DND-41 (cell line): ENCODE data around the gene CSRP3.
"Not testable (repeated sequence)": the region's sequence is repeated elsewhere in the genome, so short reads cannot be mapped to it uniquely, and the experiment has no call there.

Source experiments
- ATAC-seq: fragments of 200-7000 bp; cut with Tn5 transposase; 3 replicates; pipeline ENCODE4 v1.9.1; 2021; ENCODE audit warnings: low read depth; ENCODE audit not compliant: insufficient read depth
- DNase-seq: peaks from one replicate; pipeline ENCODE4 v3.0.0-alpha.2; 2020
- H2AFZ ChIP-seq: 2 replicates; pipeline ENCODE4 v1.6.0; 2012; ENCODE audit warnings: low read depth, low read length
- H3K27ac ChIP-seq: 2 replicates; pipeline ENCODE4 v1.5.1; 2012; ENCODE audit warnings: low read length, inconsistent platforms
- H3K27me3 ChIP-seq: fragments of 200-600 bp; sonication (generic); 2 replicates; pipeline ENCODE4 v1.6.0; 2012; ENCODE audit warnings: low read length, mild to moderate bottlenecking, inconsistent platforms; ENCODE audit not compliant: insufficient read depth, poor library complexity
- H3K36me3 ChIP-seq: 2 replicates; pipeline ENCODE4 v1.5.1; 2012; ENCODE audit warnings: low read length, inconsistent platforms; ENCODE audit not compliant: insufficient read depth
- H3K4me1 ChIP-seq: 2 replicates; pipeline ENCODE4 v1.5.1; 2012; ENCODE audit warnings: mild to moderate bottlenecking, low read length; ENCODE audit not compliant: insufficient read depth
- H3K4me2 ChIP-seq: 2 replicates; pipeline ENCODE4 v1.6.0; 2012; ENCODE audit warnings: mild to moderate bottlenecking, moderate library complexity, low read length, inconsistent platforms; ENCODE audit not compliant: insufficient read depth
- H3K4me3 ChIP-seq, 2 experiments: fragments of 200-600 bp in 1 of 2; shearing (Covaris generic) in 1 of 2; 2 replicates each; pipeline ENCODE4 v1.5.1; 2012 to 2016; ENCODE audit warnings: inconsistent platforms in 2 of 2, low read length in 2 of 2, mild to moderate bottlenecking in 2 of 2, low read depth in 1 of 2, moderate library complexity in 1 of 2
- H3K79me2 ChIP-seq: 2 replicates; pipeline ENCODE4 v1.6.0; 2012; ENCODE audit warnings: low read length, inconsistent platforms; ENCODE audit not compliant: insufficient read depth
- H3K9ac ChIP-seq: 2 replicates; pipeline ENCODE4 v1.6.0; 2012; ENCODE audit warnings: low read depth, mild to moderate bottlenecking, inconsistent platforms, low read length, moderate library complexity
- H3K9me3 ChIP-seq: 2 replicates; pipeline ENCODE4 v1.5.1; 2012; ENCODE audit warnings: low read length, moderate library complexity, mild to moderate bottlenecking, inconsistent platforms; ENCODE audit not compliant: insufficient read depth, severe bottlenecking
- H4K20me1 ChIP-seq: 2 replicates; pipeline ENCODE4 v1.6.0; 2012; ENCODE audit warnings: low read length; ENCODE audit not compliant: insufficient read depth
- CTCF ChIP-seq: IDR thresholded peaks from 2 replicates; pipeline ENCODE4 v1.5.1; 2012; ENCODE audit warnings: borderline replicate concordance, low read length, moderate library complexity, mild to moderate bottlenecking; ENCODE audit not compliant: poor library complexity, severe bottlenecking; ENCODE audit errors: extremely low read depth
- EZH2 ChIP-seq: IDR thresholded peaks from 3 replicates; pipeline ENCODE4 v1.6.1; 2012; ENCODE audit warnings: borderline replicate concordance, low read depth, mild to moderate bottlenecking, moderate library complexity, low read length, inconsistent platforms; ENCODE audit not compliant: severe bottlenecking

Gene CSRP3

GRCh38 chr11:19160847-19161246, 40.9 kb downstream of the CSRP3 start:
- Histone ChIP-seq H3K36me3 (peaks cover 47% of the 10 kb centered on the region), H3K27me3 (no peaks in the 10 kb centered on the region), H3K27ac (no peak overlapping the region), H2AFZ (no peak overlapping the region), H3K9ac (no peak overlapping the region), H3K79me2 (no peaks in the 10 kb centered on the region), H3K4me3 (no peak overlapping the region), H4K20me1 (no peaks in the 10 kb centered on the region), H3K4me2 (no peak overlapping the region), H3K4me1 (no peaks in the 10 kb centered on the region), H3K9me3 (no peaks in the 10 kb centered on the region)
- TF ChIP-seq EZH2 (no peak), CTCF (no peak)
- DNase-seq (no peak), ATAC-seq (no peak)

- no peak overlapping the region for H3K9ac ChIP-seq
- no peaks in the 10 kb centered on the region for H3K79me2 ChIP-seq
- H2AFZ ChIP-seq: no peak overlapping the region
- H3K27me3 ChIP-seq: no peaks in the 10 kb centered on the region
- H3K27ac ChIP-seq: no peak overlapping the region
- no peaks in the 10 kb centered on the region for H3K9me3 ChIP-seq
- no peaks in the 10 kb centered on the region for H4K20me1 ChIP-seq
- no peak for TF ChIP-seq CTCF
- no peak for TF ChIP-seq EZH2
- H3K4me2 ChIP-seq: no peak overlapping the region
- H3K4me1 ChIP-seq: no peaks in the 10 kb centered on the region
- ATAC-seq: no peak
- no peak overlapping the region for H3K4me3 ChIP-seq
- H3K36me3 ChIP-seq: peaks cover 69% of the 10 kb centered on the region
- DNase-seq: no peak
Measured at GRCh38 chr11:19156892-19157291, 44.9 kb downstream of the CSRP3 start.

- no peak for TF ChIP-seq CTCF
- TF ChIP-seq EZH2: no peak
- H3K36me3 ChIP-seq: peaks cover 34% of the 10 kb centered on the region; the same call in 1 of the 2 replicates
- ATAC-seq (no peak), DNase-seq (no peak)
- H3K4me1 ChIP-seq: no peaks in the 10 kb centered on the region
- no peak overlapping the region for H3K4me3 ChIP-seq
- no peak overlapping the region for H3K4me2 ChIP-seq
- H2AFZ ChIP-seq: no peak overlapping the region
- H3K9ac ChIP-seq: no peak overlapping the region
- no peaks in the 10 kb centered on the region for H3K79me2 ChIP-seq
- no peak overlapping the region for H3K27ac ChIP-seq
- H4K20me1 ChIP-seq: no peaks in the 10 kb centered on the region
- no peaks in the 10 kb centered on the region for H3K27me3 ChIP-seq
- no peaks in the 10 kb centered on the region for H3K9me3 ChIP-seq
Measured at GRCh38 chr11:19145319-19145718, 56.5 kb downstream of the CSRP3 start.

GRCh38 chr11:19136884-19137283, 64.9 kb downstream of the CSRP3 start:
- H3K27ac ChIP-seq, H3K27me3 ChIP-seq, DNase-seq, H3K79me2 ChIP-seq, H3K4me3 ChIP-seq, H3K4me2 ChIP-seq, H2AFZ ChIP-seq, ATAC-seq, H3K9ac ChIP-seq, H3K4me1 ChIP-seq, H4K20me1 ChIP-seq: not testable (repeated sequence)
- H3K36me3 ChIP-seq: peaks cover 20% of the 10 kb centered on the region
- peaks cover 18% of the 10 kb centered on the region for H3K9me3 ChIP-seq
